Thymus (tissue), 11 donors: ENCODE data around the gene CHAD. TPM values are rescaled to one million over a fixed set of nuclear protein-coding genes. Genes with fewer than 3 reads are reported as not detected.

ENCODE experiments used
- DNase-seq, 9 donors: peaks; one replicate each; pipeline ENCODE4 v3.0.0-alpha.2; 2013; ENCODE audit warnings: low spot score in 9 of 9, low read depth in 6 of 9, missing footprints in 1 of 9
- H3K27ac ChIP-seq, 2 donors: one replicate each; pipeline ENCODE4 v1.5.1; 2013; ENCODE audit warnings: control low read depth in 1 of 2, low read depth in 1 of 2, low read length in 1 of 2, mild to moderate bottlenecking in 1 of 2, moderate library complexity in 1 of 2
- H3K27me3 ChIP-seq, 2 donors: one replicate each; pipeline ENCODE4 v1.5.1; 2013; ENCODE audit warnings: low read length in 1 of 2; ENCODE audit not compliant: control insufficient read depth in 2 of 2, insufficient read depth in 1 of 2
- H3K36me3 ChIP-seq, 2 donors: one replicate each; pipeline ENCODE4 v1.5.1; 2013; ENCODE audit warnings: low read length in 1 of 2, mild to moderate bottlenecking in 1 of 2, moderate library complexity in 1 of 2; ENCODE audit not compliant: control insufficient read depth in 2 of 2, insufficient read depth in 2 of 2
- H3K4me1 ChIP-seq, 2 donors: one replicate each; pipeline ENCODE4 v1.5.1; 2013; ENCODE audit warnings: low read length in 2 of 2; ENCODE audit not compliant: control insufficient read depth in 2 of 2, insufficient read depth in 2 of 2
- H3K4me3 ChIP-seq, 2 donors: one replicate each; pipeline ENCODE4 v1.5.1; 2013; ENCODE audit warnings: low read length in 2 of 2, control low read depth in 1 of 2, mild to moderate bottlenecking in 1 of 2
- H3K9me3 ChIP-seq, 2 donors: one replicate each; pipeline ENCODE4 v1.5.1; 2013; ENCODE audit warnings: low read length in 1 of 2, mild to moderate bottlenecking in 1 of 2; ENCODE audit not compliant: control insufficient read depth in 2 of 2, insufficient read depth in 1 of 2
- WGBS: extraction: QIAGEN DNeasy Blood & Tissue Kit; methylation state at CpG from one replicate; pipeline ENCODE4 v1.1.7; 2013; 5-methylcytosine and 5-hydroxymethylcytosine counted together
- polyA plus RNA-seq: library from polyadenylated mRNA; stranded (reverse); fragments of 200-250 nt; gene quantifications from one replicate; pipeline ENCODE4 v1.2.3, GENCODE V29; 2013
- total RNA-seq: library from RNA; stranded (reverse); fragments of 120-200 nt; gene quantifications from one replicate; pipeline ENCODE4 v1.2.4, GENCODE V29; 2013
- donor health status: healthy.

Gene CHAD
- total and polyA plus RNA-seq, 2 donors = 0.05 to 0.37 TPM

DNA sequence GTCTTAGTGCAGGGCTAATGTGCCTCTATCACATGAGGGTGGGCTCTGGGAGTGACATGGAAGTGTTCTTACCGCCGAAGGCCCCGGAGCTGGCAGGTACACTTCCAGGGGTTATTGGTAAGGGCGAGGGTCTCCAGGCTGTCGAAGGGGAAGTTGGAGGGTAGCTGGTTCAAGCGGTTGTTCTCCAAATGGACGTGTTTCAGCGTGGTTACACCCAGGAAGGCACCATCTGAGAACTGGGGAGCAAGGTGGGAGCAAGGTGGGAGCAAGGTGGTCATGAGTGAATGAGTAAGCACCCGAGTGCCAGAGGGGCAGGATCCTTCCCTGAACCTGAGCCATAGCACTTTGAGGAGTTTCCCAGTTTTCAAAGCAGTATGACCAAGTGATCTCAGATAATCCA lies 3.0 kb downstream of the CHAD start:
- Histone ChIP-seq H3K4me1 (peaks cover 0 to 7% of the 10 kb centered on the region in 2 donors), H3K27ac (no peak overlapping the region), H3K9me3 (peaks cover 0 to 4% of the 10 kb centered on the region in 2 donors), H3K36me3 (no peaks in the 10 kb centered on the region), H3K4me3 (no peak overlapping the region), H3K27me3 (peaks cover 19 to 48% of the 10 kb centered on the region in 2 donors)
- DNase-seq = no peak
- WGBS = 97% methylated on average over 9 of the region's 9 CpGs

DNA sequence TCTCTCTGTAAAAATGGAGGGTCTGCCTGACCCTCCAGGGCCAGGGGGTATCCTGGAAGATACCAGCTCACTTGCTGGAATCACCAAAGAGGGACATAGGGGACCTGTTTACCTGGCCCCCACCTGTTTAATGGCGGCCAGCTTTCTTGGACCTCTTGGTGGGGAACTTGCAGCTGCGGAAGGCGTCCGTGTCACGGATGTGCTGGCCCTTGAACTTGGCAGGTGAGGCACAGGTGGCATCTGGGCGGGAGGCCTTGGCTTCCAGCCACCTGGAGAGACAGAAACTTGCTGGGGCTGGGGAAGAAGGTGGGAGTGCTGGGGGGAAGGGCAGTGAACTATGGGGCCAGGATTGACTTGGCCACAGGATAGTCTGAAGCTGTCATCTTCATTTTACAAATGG lies 3.5 kb downstream of the CHAD start:
- WGBS = 97% methylated on average over 6 of the region's 6 CpGs
- no peak for DNase-seq

DNA sequence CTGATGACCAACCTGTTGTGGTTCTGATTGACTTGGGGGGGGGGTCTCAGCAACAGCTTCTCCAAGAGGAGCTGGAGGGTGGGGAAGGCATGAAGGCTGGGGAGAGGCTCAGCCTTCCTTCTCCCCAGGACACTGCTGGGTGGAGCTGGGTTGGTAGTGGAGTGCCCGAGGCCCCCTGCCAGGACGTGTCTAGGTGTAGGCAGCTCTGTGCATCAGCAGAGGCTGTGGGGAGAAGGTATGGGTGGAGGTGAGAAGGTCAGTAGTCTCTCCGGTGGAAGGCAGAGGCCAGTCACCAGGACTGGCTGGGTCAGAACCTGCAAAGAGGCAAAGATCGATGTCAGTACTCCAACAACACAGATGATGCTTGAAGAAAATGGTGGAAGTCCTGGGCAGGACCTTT lies 3.9 kb downstream of the CHAD start:
- no peak overlapping the region for H3K27ac ChIP-seq
- peaks cover 0 to 4% of the 10 kb centered on the region in 2 donors for H3K4me1 ChIP-seq
- no peak for DNase-seq
- no peak overlapping the region for H3K4me3 ChIP-seq
- WGBS = 92% methylated on average over 4 of the region's 4 CpGs
- peaks cover 0 to 4% of the 10 kb centered on the region in 2 donors for H3K9me3 ChIP-seq
- peaks cover 19 to 39% of the 10 kb centered on the region in 2 donors for H3K27me3 ChIP-seq
- H3K36me3 ChIP-seq = no peaks in the 10 kb centered on the region

More for the DNA sequence above, 3.5 kb downstream of the CHAD start:
- Histone ChIP-seq H3K27ac (no peak overlapping the region), H3K4me1 (peaks cover 0 to 4% of the 10 kb centered on the region in 2 donors), H3K36me3 (no peaks in the 10 kb centered on the region), H3K4me3 (no peak overlapping the region), H3K27me3 (peaks cover 19 to 44% of the 10 kb centered on the region in 2 donors), H3K9me3 (peaks cover 0 to 4% of the 10 kb centered on the region in 2 donors)

DNA sequence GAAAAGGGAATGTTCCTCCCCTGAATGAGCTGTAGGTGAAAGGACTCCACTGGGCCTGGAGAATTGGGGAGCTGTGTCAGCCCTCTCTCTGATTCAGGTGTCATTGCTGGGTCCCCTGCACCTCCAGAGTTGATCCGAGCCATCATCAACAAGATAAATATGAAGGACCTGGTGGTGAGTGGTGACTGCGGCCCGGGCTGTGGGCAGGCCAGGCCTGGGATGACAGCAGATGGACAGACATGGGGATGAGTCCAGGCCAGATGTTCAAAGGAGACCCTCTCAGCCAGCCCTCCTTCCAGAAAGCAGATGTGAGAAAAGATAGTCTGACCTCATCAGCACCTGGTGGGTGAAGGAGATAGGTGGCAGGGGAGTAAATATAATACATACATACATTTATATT lies 4.6 kb downstream of the CHAD start:
- WGBS = 99% methylated on average over 3 of the region's 3 CpGs
- Histone ChIP-seq H3K36me3 (no peaks in the 10 kb centered on the region), H3K4me3 (no peak overlapping the region), H3K9me3 (no peaks in the 10 kb centered on the region), H3K27ac (no peak overlapping the region), H3K4me1 (peaks cover 0 to 2% of the 10 kb centered on the region in 2 donors), H3K27me3 (peaks cover 13 to 33% of the 10 kb centered on the region in 2 donors)
- no peak for DNase-seq

DNA sequence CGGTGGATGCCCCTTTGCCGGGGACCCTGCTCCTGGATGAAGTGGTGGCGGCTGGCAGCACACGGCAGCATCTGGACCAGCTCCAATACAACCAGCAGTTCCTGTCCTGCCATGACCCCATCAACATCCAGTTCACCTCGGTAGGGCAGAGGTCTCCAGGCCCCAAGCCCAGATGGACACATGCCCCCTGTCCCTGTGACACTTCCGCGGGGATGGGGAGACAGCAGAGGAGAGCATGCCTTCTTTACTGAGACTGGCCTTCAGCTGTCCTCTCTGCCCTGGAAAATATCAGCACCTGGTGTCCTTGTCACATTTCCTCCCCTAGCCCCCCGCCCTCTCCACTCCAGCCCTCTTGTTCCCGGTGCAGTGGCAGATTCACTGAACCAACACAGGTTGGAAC lies 6.2 kb downstream of the CHAD start:
- Histone ChIP-seq H3K9me3 (no peaks in the 10 kb centered on the region), H3K4me1 (no peaks in the 10 kb centered on the region), H3K27ac (no peak overlapping the region), H3K36me3 (no peaks in the 10 kb centered on the region), H3K27me3 (peaks cover 0 to 16% of the 10 kb centered on the region in 2 donors), H3K4me3 (no peak overlapping the region)
- 95% methylated on average over 9 of the region's 9 CpGs for WGBS
- DNase-seq = no peak

DNA sequence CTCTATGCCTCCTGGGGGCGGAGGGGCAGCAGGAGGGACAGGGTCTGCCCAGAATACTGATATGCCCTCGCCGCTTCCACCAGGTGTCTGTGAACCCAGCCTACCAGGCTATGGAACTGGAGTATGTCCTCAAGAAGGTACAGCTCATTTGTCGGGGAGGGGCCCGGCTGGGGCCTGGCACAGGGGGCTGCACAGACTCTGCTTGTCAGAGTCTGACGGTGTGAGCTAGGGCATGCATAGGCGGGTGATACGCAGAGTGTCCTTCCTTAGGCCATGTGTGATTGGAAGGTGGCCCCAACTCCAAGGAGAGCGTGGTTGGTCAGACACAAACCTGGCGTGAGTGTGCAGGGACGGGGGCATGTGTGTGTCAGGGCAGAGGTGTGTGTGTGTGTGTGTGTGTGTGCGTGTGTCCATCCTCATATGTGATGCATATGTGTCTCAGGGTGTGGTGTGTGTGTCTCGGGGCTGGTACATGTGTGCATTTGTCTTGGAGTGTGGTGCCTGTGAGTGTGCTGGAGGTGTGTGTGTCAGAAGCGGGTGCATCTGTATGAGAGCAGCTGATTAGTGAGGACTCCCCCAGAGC lies 7.0 kb downstream of the CHAD start:
- Histone ChIP-seq H3K4me1 (no peaks in the 10 kb centered on the region), H3K36me3 (no peaks in the 10 kb centered on the region), H3K27me3 (peaks cover 0 to 8% of the 10 kb centered on the region in 2 donors), H3K4me3 (no peak overlapping the region), H3K27ac (no peak overlapping the region), H3K9me3 (no peaks in the 10 kb centered on the region)
- WGBS = 96% methylated on average over 14 of the region's 14 CpGs
- no peak for DNase-seq

DNA sequence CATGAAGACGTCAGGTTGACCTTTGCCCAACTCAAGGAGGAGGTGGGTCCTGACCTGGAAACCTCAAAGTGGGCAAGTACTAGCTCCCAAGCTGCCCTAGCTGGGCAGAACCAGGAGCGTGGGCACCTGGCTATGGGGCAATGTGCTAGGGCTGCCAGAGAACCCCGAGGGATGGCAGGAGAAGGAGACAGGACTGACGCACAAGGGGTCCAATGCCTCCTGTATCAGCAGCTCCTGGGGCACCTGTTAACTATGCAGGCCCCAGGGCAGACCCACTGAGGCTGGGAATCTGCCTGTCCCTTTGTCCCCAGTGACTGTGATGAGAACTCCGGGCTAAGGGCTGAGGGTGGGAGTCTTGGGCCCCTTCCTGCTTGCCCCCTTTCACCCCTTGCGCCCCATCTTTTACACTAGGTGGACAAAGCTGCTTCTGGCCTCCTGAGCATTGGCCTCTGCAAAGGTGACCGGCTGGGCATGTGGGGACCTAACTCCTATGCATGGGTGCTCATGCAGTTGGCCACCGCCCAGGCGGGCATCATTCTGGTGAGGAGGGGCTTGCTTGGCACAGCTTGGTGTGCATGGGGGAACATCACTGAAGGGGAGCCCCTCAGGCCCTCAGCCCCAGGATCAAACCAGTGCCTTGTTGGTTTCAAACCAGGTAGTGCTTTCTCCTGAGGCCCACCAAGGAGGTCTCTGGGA lies 7.7 kb downstream of the CHAD start:
- Histone ChIP-seq H3K27me3 (peaks cover 0 to 5% of the 10 kb centered on the region in 2 donors), H3K4me1 (no peaks in the 10 kb centered on the region), H3K9me3 (no peaks in the 10 kb centered on the region), H3K36me3 (no peaks in the 10 kb centered on the region), H3K27ac (no peak overlapping the region), H3K4me3 (no peak overlapping the region)
- 98% methylated on average over 9 of the region's 9 CpGs for WGBS
- no peak for DNase-seq

DNA sequence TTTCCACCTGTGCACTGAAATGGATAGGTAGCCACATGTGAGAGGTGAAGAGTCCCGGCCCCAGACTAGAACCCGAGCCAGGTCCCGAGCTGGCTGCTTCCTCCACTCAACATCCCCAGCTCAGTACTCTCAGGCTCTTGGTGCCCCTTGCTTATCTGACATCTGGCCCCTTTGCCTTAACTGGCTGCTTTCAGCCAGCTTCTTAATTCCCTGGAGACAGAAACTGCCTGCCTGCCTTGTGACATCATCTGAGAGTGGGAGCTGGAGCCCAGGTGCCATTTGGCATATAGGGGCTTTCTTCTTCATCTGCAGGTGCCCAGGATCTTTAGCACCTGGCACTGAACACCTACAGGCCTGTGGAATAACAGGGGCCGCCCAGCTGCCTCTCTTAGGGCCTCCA lies 8.9 kb downstream of the CHAD start:
- WGBS = 96% methylated on average over 4 of the region's 4 CpGs
- Histone ChIP-seq H3K4me3 (no peak overlapping the region), H3K36me3 (no peaks in the 10 kb centered on the region), H3K27me3 (peaks cover 0 to under 1% of the 10 kb centered on the region in 2 donors), H3K4me1 (no peaks in the 10 kb centered on the region), H3K9me3 (no peaks in the 10 kb centered on the region), H3K27ac (no peak overlapping the region)
- no peak for DNase-seq

DNA sequence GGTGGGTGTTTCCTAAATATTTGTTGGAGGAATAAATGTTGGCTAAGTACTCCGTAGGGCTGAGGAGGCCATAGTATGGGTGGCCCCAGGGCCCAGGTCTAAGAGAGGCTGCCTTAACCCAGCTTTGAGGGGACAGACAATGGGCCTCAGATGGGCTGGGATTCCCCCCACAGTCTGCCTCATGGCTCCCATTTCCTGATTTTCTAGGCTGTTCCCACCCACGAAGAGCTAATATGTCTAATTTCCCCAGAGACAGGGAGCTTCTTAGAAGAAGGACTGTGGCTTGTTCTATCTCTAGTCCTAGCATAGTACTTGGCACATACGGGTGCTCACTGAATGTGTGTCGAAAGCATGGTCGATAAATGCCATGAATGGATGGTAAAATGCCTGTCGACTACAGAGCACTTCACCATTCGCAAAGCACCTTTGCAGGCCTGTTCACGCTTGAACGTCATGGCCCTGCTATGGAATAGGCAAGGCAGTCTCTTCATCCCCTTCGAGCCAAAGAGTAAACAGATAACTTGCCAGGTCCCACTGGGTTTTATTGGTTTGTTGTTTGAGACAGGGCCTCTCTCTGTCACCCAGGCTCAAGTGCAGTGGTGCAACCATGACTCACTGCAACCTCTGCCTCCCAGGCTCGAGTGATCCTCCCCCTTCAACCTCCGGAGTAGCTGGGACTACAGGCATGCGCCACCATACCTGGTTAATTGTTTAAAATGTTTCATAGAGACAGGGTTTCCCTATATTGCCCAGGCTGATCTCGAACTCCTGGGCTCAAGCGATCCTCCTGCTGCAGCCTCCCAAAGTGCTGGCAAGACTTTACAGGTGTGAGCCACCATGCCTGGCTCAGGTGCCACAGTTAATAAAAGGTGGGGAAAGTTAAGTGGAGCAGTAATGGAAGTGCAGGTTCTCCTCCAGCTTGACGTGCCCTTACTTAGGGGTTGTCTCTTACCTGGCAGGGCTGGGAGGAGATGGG lies 9.7 kb downstream of the CHAD start:
- no peak for DNase-seq
- H3K27ac ChIP-seq = no peak overlapping the region
- no peaks in the 10 kb centered on the region for H3K4me1 ChIP-seq
- WGBS = 93% methylated on average over 16 of the region's 16 CpGs
- H3K4me3 ChIP-seq = no peak overlapping the region
- H3K9me3 ChIP-seq = no peaks in the 10 kb centered on the region
- H3K27me3 ChIP-seq = no peaks in the 10 kb centered on the region
- H3K36me3 ChIP-seq = no peaks in the 10 kb centered on the region
